ENCODE results near the gene WDR81. TPM values are rescaled to one million over a fixed set of nuclear protein-coding genes. Genes with fewer than 3 reads are reported as not detected.
A peak's percentile ranks its signal among the peaks of the same experiment; 100 is the strongest.

The WDR81 gene
- total and polyA plus RNA-seq, 2 experiments from 2014 or later: 9.5 to 23.1 TPM

DNA sequence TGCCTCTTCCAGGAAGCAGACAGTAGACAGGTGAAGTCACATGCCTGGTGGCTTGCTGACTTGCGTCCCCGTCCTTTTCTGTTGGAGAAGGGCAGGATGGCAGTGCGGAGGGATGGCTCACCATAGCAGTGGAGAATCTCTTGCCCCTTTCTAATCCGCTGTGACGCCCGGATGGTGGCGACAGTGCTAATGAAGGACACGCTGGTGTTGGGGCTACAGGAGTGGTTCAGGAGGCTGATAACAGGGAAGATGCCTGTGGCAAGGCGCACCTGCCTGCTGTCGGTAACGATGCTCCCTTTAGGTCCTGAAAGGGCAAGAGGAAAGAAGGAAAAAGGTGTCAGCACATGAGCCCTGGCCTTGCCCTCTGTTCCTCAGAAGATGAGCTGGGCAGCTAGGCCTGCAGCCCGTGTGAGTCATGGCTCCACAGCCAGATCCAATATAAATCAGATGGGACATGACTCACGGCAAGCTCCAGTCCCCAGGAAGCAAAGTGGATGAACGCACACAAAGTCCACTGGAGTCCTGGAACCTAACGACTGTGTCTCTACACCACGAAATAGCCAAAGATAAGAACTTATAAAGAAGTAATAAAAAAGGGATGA, 62.9 kb downstream of the WDR81 start:
- no peak overlapping the region for H3K4me3 ChIP-seq
- H3K36me3 ChIP-seq: peaks cover 12% of the 10 kb centered on the region
- H3K9me3 ChIP-seq (ENCODE audit: low read depth): no peaks in the 10 kb centered on the region
- TF ChIP-seq, protein P1, sequence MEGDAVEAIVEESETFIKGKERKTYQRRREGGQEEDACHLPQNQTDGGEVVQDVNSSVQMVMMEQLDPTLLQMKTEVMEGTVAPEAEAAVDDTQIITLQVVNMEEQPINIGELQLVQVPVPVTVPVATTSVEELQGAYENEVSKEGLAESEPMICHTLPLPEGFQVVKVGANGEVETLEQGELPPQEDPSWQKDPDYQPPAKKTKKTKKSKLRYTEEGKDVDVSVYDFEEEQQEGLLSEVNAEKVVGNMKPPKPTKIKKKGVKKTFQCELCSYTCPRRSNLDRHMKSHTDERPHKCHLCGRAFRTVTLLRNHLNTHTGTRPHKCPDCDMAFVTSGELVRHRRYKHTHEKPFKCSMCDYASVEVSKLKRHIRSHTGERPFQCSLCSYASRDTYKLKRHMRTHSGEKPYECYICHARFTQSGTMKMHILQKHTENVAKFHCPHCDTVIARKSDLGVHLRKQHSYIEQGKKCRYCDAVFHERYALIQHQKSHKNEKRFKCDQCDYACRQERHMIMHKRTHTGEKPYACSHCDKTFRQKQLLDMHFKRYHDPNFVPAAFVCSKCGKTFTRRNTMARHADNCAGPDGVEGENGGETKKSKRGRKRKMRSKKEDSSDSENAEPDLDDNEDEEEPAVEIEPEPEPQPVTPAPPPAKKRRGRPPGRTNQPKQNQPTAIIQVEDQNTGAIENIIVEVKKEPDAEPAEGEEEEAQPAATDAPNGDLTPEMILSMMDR (IDR thresholded peaks at IDR 0.05; ENCODE audit: low read depth, low read length): no peak
- peaks cover 6% of the 10 kb centered on the region for H3K4me1 ChIP-seq (ENCODE audit: low read depth)
- no peaks in the 10 kb centered on the region for H3K27me3 ChIP-seq
- peak in 1 of 2 donors; percentile 90 for DNase-seq (ENCODE audit: low read depth in 1 of 2, low spot score in 1 of 2)
- no peak overlapping the region for H3K27ac ChIP-seq

Other genes starting within 250 kb of the WDR81 start
- 43.7 and 63.9 TPM in 2 replicates for gene MYO1C, start 232.0 kb upstream of the WDR81 start, total RNA-seq
- gene MYO1C, start 232.0 kb upstream of the WDR81 start, polyA plus RNA-seq: 34.1 and 58.4 TPM in 2 replicates
- 22.5 and 24.6 TPM in 2 replicates for gene INPP5K, start 208.1 kb upstream of the WDR81 start, total RNA-seq
- 13.8 and 18.1 TPM in 2 replicates for gene INPP5K, start 208.1 kb upstream of the WDR81 start, polyA plus RNA-seq
- gene PITPNA, start 161.9 kb upstream of the WDR81 start, total RNA-seq: 33.1 and 33.6 TPM in 2 replicates
- 68.0 and 75.4 TPM in 2 replicates for gene PITPNA, start 161.9 kb upstream of the WDR81 start, polyA plus RNA-seq
- 3.0 and 5.3 TPM in 2 replicates for gene SLC43A2, start 95.9 kb upstream of the WDR81 start, total RNA-seq
- gene SLC43A2, start 95.9 kb upstream of the WDR81 start, polyA plus RNA-seq: 2.5 and 4.7 TPM in 2 replicates
- 7.6 and 9.8 TPM in 2 replicates for gene SCARF1, start 79.0 kb upstream of the WDR81 start, total RNA-seq
- 1.8 and 3.2 TPM in 2 replicates for gene SCARF1, start 79.0 kb upstream of the WDR81 start, polyA plus RNA-seq
- 63.0 and 79.4 TPM in 2 replicates for gene RILP, start 74.8 kb upstream of the WDR81 start, total RNA-seq
- gene RILP, start 74.8 kb upstream of the WDR81 start, polyA plus RNA-seq: 31.7 and 38.9 TPM in 2 replicates
- 118 and 137 TPM in 2 replicates for gene PRPF8, start 39.8 kb upstream of the WDR81 start, total RNA-seq
- 170 and 182 TPM in 2 replicates for gene PRPF8, start 39.8 kb upstream of the WDR81 start, polyA plus RNA-seq
- 2.1 and 3.1 TPM in 2 replicates for gene TLCD2, start 14.3 kb upstream of the WDR81 start, total RNA-seq
- 0.89 and 1.4 TPM in 2 replicates for gene TLCD2, start 14.3 kb upstream of the WDR81 start, polyA plus RNA-seq
- gene SERPINF2, start 18.2 kb downstream of the WDR81 start, total RNA-seq: 2.2 TPM in 1 of 2 replicates, not detected in the other
- not detected in 2 replicates for gene SERPINF2, start 18.2 kb downstream of the WDR81 start, polyA plus RNA-seq
- 102 and 134 TPM in 2 replicates for gene SERPINF1, start 37.4 kb downstream of the WDR81 start, total RNA-seq
- gene SERPINF1, start 37.4 kb downstream of the WDR81 start, polyA plus RNA-seq: 73.1 and 109 TPM in 2 replicates
- gene SMYD4, start 105.2 kb downstream of the WDR81 start, total RNA-seq: 7.7 and 19.2 TPM in 2 replicates
- gene SMYD4, start 105.2 kb downstream of the WDR81 start, polyA plus RNA-seq: 14.4 and 24.2 TPM in 2 replicates
- gene RPA1, start 105.3 kb downstream of the WDR81 start, total RNA-seq: 42.5 and 50.0 TPM in 2 replicates
- gene RPA1, start 105.3 kb downstream of the WDR81 start, polyA plus RNA-seq: 78.9 and 102 TPM in 2 replicates

All from cardiac muscle cell (in vitro differentiated cells and primary cell).